Loucy (cell line): Measurements from ENCODE around the gene PDK1.

Experiments
- H2AFZ ChIP-seq: fragments of 200-600 bp; sonication (generic); 2 replicates; pipeline ENCODE4 v1.6.0; 2016; ENCODE audit warnings: antibody characterized with exemption, mild to moderate bottlenecking, low read length, moderate library complexity
- H3F3A ChIP-seq: fragments of 200-600 bp; 2 replicates; pipeline ENCODE4 v1.6.0; 2016; ENCODE audit warnings: antibody characterized with exemption, low read depth, mild to moderate bottlenecking
- H3K27me3 ChIP-seq: fragments of 200-600 bp; sonication (generic); 2 replicates; pipeline ENCODE4 v1.6.1; 2014; ENCODE audit warnings: low read length, mild to moderate bottlenecking; ENCODE audit not compliant: insufficient read depth, poor library complexity, severe bottlenecking
- H3K36me3 ChIP-seq: fragments of 200-600 bp; sonication (generic); 2 replicates; pipeline ENCODE4 v1.6.1; 2016; ENCODE audit warnings: low read length; ENCODE audit not compliant: insufficient read depth
- H3K4me1 ChIP-seq: fragments of 200-600 bp; sonication (generic); 2 replicates; pipeline ENCODE4 v1.5.1; 2014; ENCODE audit warnings: low read length, mild to moderate bottlenecking; ENCODE audit not compliant: insufficient read depth, poor library complexity, severe bottlenecking
- H3K4me2 ChIP-seq: fragments of 200-600 bp; sonication (generic); 2 replicates; pipeline ENCODE4 v1.6.0; 2014; ENCODE audit warnings: antibody characterized with exemption, low read length, low read depth, mild to moderate bottlenecking; ENCODE audit not compliant: poor library complexity, severe bottlenecking
- H3K4me3 ChIP-seq: fragments of 200-600 bp; sonication (generic); 2 replicates; pipeline ENCODE4 v1.5.1; 2014; ENCODE audit warnings: low read length, mild to moderate bottlenecking, mixed read lengths; ENCODE audit not compliant: poor library complexity, severe bottlenecking
- H3K79me2 ChIP-seq: fragments of 200-600 bp; sonication (generic); 2 replicates; pipeline ENCODE4 v1.6.1; 2014; ENCODE audit warnings: low read length; ENCODE audit not compliant: insufficient read depth
- H3K9ac ChIP-seq: fragments of 200-600 bp; sonication (generic); 2 replicates; pipeline ENCODE4 v1.6.0; 2014; ENCODE audit warnings: mild to moderate bottlenecking, low read depth, low read length, moderate library complexity; ENCODE audit not compliant: poor library complexity, severe bottlenecking
- H3K9me2 ChIP-seq: fragments of 200-600 bp; sonication (generic); replicated peaks from 2 replicates; pipeline ENCODE4 v1.6.1; 2016; ENCODE audit warnings: low read depth, low read length, mixed read lengths
- H3K9me3 ChIP-seq: fragments of 200-600 bp; sonication (generic); 2 replicates; pipeline ENCODE4 v1.6.1; 2014; ENCODE audit warnings: mild to moderate bottlenecking, antibody characterized with exemption, low read length, low read depth; ENCODE audit not compliant: insufficient read depth
- H4K20me1 ChIP-seq: fragments of 200-600 bp; sonication (generic); 2 replicates; pipeline ENCODE4 v1.6.0; 2014; ENCODE audit warnings: antibody characterized with exemption, low read length, mild to moderate bottlenecking; ENCODE audit not compliant: insufficient read depth, poor library complexity, severe bottlenecking
- EZH2phosphoT487 ChIP-seq: fragments of 200-600 bp; IDR thresholded peaks from 2 replicates; pipeline ENCODE4 v1.6.1; 2018; ENCODE audit warnings: antibody characterized with exemption, mild to moderate bottlenecking, moderate library complexity, borderline replicate concordance
- TF ChIP-seq, protein P1 (sequence below): fragments of 200-600 bp; sonication (generic); conservative IDR thresholded peaks from 2 replicates; pipeline ENCODE4 v1.5.1; 2014; ENCODE audit warnings: mild to moderate bottlenecking, antibody characterized with exemption, low read length

Gene PDK1

DNA sequence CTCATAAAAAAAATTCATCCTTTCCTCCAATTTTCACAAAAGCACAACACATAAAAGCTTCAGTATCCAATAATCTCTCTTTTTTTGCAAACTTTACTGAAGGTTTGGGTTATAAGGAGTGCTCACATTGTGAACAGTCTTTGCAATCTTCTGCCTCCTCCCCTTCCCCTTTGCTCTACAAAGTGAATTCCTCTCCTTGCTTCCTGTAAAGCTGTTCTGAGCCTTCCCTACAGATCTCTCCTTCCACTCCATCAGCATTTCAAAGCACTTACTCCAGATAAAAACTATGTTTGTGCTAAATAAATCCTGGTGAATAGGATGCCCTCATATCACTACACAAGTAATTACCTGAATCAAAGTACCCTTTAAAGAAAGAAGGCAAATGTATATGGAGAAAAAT is 4.6 kb upstream of the PDK1 start:
- Histone ChIP-seq H3K36me3 (peaks cover 2% of the 10 kb centered on the region; the same call in 1 of the 2 replicates), H3K4me1 (peaks cover 17% of the 10 kb centered on the region), H3K4me2 (peak overlapping the region; percentile 34), H3K79me2 (peaks cover 23% of the 10 kb centered on the region; the same call in 1 of the 2 replicates), H2AFZ (no peak overlapping the region), H3K9me2 (no peaks in the 10 kb centered on the region), H4K20me1 (peaks cover 4% of the 10 kb centered on the region), H3K27me3 (peaks cover 11% of the 10 kb centered on the region), H3K4me3 (no peak overlapping the region), H3F3A (no peaks in the 10 kb centered on the region), H3K9me3 (peaks cover 6% of the 10 kb centered on the region; the same call in 1 of the 2 replicates), H3K9ac (no peak overlapping the region)
- TF ChIP-seq, protein P1, sequence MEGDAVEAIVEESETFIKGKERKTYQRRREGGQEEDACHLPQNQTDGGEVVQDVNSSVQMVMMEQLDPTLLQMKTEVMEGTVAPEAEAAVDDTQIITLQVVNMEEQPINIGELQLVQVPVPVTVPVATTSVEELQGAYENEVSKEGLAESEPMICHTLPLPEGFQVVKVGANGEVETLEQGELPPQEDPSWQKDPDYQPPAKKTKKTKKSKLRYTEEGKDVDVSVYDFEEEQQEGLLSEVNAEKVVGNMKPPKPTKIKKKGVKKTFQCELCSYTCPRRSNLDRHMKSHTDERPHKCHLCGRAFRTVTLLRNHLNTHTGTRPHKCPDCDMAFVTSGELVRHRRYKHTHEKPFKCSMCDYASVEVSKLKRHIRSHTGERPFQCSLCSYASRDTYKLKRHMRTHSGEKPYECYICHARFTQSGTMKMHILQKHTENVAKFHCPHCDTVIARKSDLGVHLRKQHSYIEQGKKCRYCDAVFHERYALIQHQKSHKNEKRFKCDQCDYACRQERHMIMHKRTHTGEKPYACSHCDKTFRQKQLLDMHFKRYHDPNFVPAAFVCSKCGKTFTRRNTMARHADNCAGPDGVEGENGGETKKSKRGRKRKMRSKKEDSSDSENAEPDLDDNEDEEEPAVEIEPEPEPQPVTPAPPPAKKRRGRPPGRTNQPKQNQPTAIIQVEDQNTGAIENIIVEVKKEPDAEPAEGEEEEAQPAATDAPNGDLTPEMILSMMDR = no peak
- TF ChIP-seq EZH2phosphoT487 = no peak

DNA sequence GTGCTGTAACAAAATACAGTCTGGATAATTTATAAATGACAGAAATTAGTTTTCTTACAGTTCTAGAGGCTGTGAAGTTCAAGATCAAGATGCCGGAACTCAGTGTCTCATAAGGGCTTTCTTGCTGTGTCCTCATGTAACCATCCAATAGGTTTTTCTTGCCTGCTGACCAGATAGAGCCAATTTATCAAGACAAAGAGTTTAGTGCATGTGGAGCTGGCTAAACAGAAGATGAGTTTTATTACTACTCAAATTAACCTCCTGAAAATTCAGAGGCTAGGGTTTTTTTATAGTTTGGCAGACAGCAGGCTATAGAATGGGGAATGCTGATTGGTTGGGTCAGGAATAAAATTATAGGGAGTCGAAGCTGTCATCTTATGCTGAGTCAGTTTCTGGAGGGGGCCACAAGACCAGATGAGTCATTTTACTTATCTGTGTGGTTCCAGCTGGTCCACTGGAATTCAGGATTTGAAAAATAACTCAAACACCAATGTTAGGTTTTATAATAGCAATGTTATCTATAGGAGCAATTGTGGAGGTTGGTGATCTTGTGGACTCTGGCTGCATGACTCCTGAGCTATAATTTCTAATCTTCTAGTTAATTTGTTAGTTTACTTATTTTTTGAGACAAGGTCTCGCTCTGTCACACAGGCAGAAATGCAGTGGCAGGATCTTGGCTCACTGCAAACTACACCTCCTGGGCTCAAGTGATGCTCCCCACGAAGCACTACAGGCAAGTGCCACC is 3.2 kb upstream of the PDK1 start:
- Histone ChIP-seq H3K9me3 (peaks cover 4% of the 10 kb centered on the region; the same call in 1 of the 2 replicates), H3K4me1 (peaks cover 17% of the 10 kb centered on the region), H2AFZ (no peak overlapping the region), H3K79me2 (peaks cover 37% of the 10 kb centered on the region), H3K9me2 (no peaks in the 10 kb centered on the region), H3F3A (no peaks in the 10 kb centered on the region), H3K4me3 (no peak overlapping the region), H3K27me3 (peaks cover 11% of the 10 kb centered on the region), H3K36me3 (no peaks in the 10 kb centered on the region), H3K9ac (no peak overlapping the region), H3K4me2 (no peak overlapping the region), H4K20me1 (peaks cover 13% of the 10 kb centered on the region)
- TF ChIP-seq EZH2phosphoT487 = no peak
- TF ChIP-seq, protein P1 = no peak

DNA sequence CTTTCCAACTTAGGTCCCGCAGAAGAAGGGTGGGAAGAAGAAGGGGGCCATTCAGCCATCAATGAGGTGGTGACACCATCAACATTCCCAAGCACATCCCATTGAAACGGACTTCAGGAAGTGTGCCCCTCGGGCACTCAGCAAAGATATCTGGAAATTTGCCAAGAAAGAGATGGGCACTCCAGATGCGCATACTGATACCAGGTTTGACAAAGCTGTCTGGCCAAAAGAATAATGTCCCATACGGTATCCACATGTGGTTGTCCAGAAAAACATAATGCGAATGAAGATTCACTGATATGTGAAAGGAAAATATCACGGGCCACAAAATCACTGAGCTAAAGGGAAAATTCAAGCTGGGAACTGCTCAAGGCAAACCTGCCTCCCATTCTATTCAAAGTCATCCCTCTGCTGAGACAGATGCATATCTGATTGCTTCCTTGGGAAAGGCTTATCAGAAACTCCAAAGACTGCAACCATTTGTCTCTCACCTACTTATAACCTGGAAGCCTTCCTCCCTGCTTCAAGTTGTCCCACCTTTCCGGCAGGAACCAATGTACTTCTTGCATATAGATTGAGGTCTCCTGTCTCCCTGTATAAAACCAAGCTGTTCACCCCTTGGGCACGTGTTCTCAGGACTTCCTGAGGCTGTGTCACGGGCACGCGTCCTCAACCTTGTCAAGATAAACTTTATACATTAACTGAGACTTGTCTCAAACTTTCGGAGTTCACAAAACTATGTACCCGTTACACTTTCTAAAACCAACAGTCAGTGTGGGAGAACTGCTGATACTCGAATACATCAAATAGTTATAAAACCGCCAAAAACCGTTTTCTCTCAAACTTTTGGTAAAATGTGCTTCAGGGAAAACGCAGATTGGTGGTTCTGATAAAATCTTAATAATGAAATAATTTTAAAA is 1.3 kb upstream of the PDK1 start:
- H3K27me3 ChIP-seq = peaks cover 11% of the 10 kb centered on the region
- H3K9me2 ChIP-seq = no peaks in the 10 kb centered on the region
- peak overlapping the region; percentile 60 for H3K9ac ChIP-seq
- H3K79me2 ChIP-seq = peaks cover 53% of the 10 kb centered on the region
- H4K20me1 ChIP-seq = peaks cover 13% of the 10 kb centered on the region
- TF ChIP-seq EZH2phosphoT487 = no peak
- H2AFZ ChIP-seq = no peak overlapping the region
- no peaks in the 10 kb centered on the region for H3F3A ChIP-seq
- peak overlapping the region; percentile 75 for H3K4me3 ChIP-seq
- H3K4me2 ChIP-seq = peak overlapping the region; percentile 70
- H3K9me3 ChIP-seq = no peaks in the 10 kb centered on the region
- H3K4me1 ChIP-seq = peaks cover 17% of the 10 kb centered on the region
- H3K36me3 ChIP-seq = no peaks in the 10 kb centered on the region
